IPS-18a (cell line): Measurements from ENCODE around the gene MYL10.
"Not testable (repeated sequence)": the region's sequence is repeated elsewhere in the genome, so short reads cannot be mapped to it uniquely, and the experiment has no call there.

Experiments used
- H3K27ac ChIP-seq: one replicate; pipeline ENCODE4 v1.5.1; 2013; ENCODE audit warnings: low read length
- H3K27me3 ChIP-seq: one replicate; pipeline ENCODE4 v1.6.1; 2013; ENCODE audit warnings: mild to moderate bottlenecking, low read length; ENCODE audit not compliant: control insufficient read depth, insufficient read depth
- H3K36me3 ChIP-seq: one replicate; pipeline ENCODE4 v1.6.1; 2013; ENCODE audit warnings: low read depth, low read length; ENCODE audit not compliant: control insufficient read depth
- H3K4me1 ChIP-seq: one replicate; pipeline ENCODE4 v1.6.1; 2013; ENCODE audit warnings: low read depth, low read length; ENCODE audit not compliant: control insufficient read depth
- H3K4me3 ChIP-seq: one replicate; pipeline ENCODE4 v1.5.1; 2013; ENCODE audit warnings: low read length
- H3K9ac ChIP-seq: one replicate; pipeline ENCODE4 v1.6.1; 2013; ENCODE audit warnings: mild to moderate bottlenecking, low read length, moderate library complexity
- H3K9me3 ChIP-seq: one replicate; pipeline ENCODE4 v1.6.1; 2013; ENCODE audit warnings: low read depth, low read length; ENCODE audit not compliant: control insufficient read depth

Gene MYL10

GRCh38 chr7:101650579-101651081 lies 21.5 kb upstream of the MYL10 start:
- Histone ChIP-seq H3K27ac (no peak overlapping the region), H3K4me1 (no peaks in the 10 kb centered on the region), H3K9ac (no peak overlapping the region), H3K4me3 (no peak overlapping the region), H3K27me3 (no peaks in the 10 kb centered on the region), H3K36me3 (no peaks in the 10 kb centered on the region), H3K9me3 (no peaks in the 10 kb centered on the region)

GRCh38 chr7:101647876-101648275 lies 18.8 kb upstream of the MYL10 start:
- H3K27ac ChIP-seq, H3K27me3 ChIP-seq, H3K9me3 ChIP-seq, H3K4me1 ChIP-seq, H3K4me3 ChIP-seq, H3K9ac ChIP-seq, H3K36me3 ChIP-seq: not testable (repeated sequence)

- no peak overlapping the region for H3K27ac ChIP-seq
- no peak overlapping the region for H3K9ac ChIP-seq
- H3K36me3 ChIP-seq, result no peaks in the 10 kb centered on the region
- no peaks in the 10 kb centered on the region for H3K9me3 ChIP-seq
- H3K4me1 ChIP-seq, result peaks cover 3% of the 10 kb centered on the region
- no peaks in the 10 kb centered on the region for H3K27me3 ChIP-seq
- H3K4me3 ChIP-seq, result no peak overlapping the region
Observed at GRCh38 chr7:101645951-101646350, 16.9 kb upstream of the MYL10 start.

- peaks cover 3% of the 10 kb centered on the region for H3K4me1 ChIP-seq
Observed at GRCh38 chr7:101644879-101645278, 15.8 kb upstream of the MYL10 start.

GRCh38 chr7:101639127-101639526 lies 10.0 kb upstream of the MYL10 start:
- H3K9me3 ChIP-seq, H3K27ac ChIP-seq, H3K4me1 ChIP-seq, H3K27me3 ChIP-seq, H3K36me3 ChIP-seq, H3K4me3 ChIP-seq, H3K9ac ChIP-seq: not testable (repeated sequence)

More at GRCh38 chr7:101644879-101645278, 15.8 kb upstream of the MYL10 start:
- no peaks in the 10 kb centered on the region for H3K36me3 ChIP-seq
- H3K27me3 ChIP-seq, result no peaks in the 10 kb centered on the region
- H3K9ac ChIP-seq, result no peak overlapping the region
- no peak overlapping the region for H3K4me3 ChIP-seq
- H3K9me3 ChIP-seq, result no peaks in the 10 kb centered on the region
- H3K27ac ChIP-seq, result no peak overlapping the region

GRCh38 chr7:101636822-101637623 lies 7.9 kb upstream of the MYL10 start:
- Histone ChIP-seq H3K4me1 (no peaks in the 10 kb centered on the region), H3K9ac (no peak overlapping the region), H3K36me3 (no peaks in the 10 kb centered on the region), H3K27ac (no peak overlapping the region), H3K4me3 (no peak overlapping the region), H3K27me3 (no peaks in the 10 kb centered on the region), H3K9me3 (no peaks in the 10 kb centered on the region)

- Histone ChIP-seq H3K36me3 (no peaks in the 10 kb centered on the region), H3K27ac (no peak overlapping the region), H3K9me3 (no peaks in the 10 kb centered on the region), H3K4me1 (no peaks in the 10 kb centered on the region), H3K27me3 (no peaks in the 10 kb centered on the region), H3K4me3 (no peak overlapping the region), H3K9ac (no peak overlapping the region)
Observed at GRCh38 chr7:101635484-101635883, 6.4 kb upstream of the MYL10 start.

GRCh38 chr7:101634196-101634717 lies 5.2 kb upstream of the MYL10 start:
- no peak overlapping the region for H3K9ac ChIP-seq
- no peaks in the 10 kb centered on the region for H3K4me1 ChIP-seq
- no peak overlapping the region for H3K27ac ChIP-seq
- H3K9me3 ChIP-seq, result no peaks in the 10 kb centered on the region
- no peaks in the 10 kb centered on the region for H3K27me3 ChIP-seq
- H3K4me3 ChIP-seq, result no peak overlapping the region
- no peaks in the 10 kb centered on the region for H3K36me3 ChIP-seq

GRCh38 chr7:101633511-101633910 lies 4.4 kb upstream of the MYL10 start:
- Histone ChIP-seq H3K27me3 (no peaks in the 10 kb centered on the region), H3K36me3 (no peaks in the 10 kb centered on the region), H3K4me1 (no peaks in the 10 kb centered on the region), H3K9ac (no peak overlapping the region), H3K4me3 (no peak overlapping the region), H3K9me3 (no peaks in the 10 kb centered on the region), H3K27ac (no peak overlapping the region)

GRCh38 chr7:101632641-101633040 lies 3.5 kb upstream of the MYL10 start:
- no peaks in the 10 kb centered on the region for H3K36me3 ChIP-seq
- no peaks in the 10 kb centered on the region for H3K27me3 ChIP-seq
- no peak overlapping the region for H3K27ac ChIP-seq
- no peaks in the 10 kb centered on the region for H3K4me1 ChIP-seq
- no peak overlapping the region for H3K9ac ChIP-seq
- H3K4me3 ChIP-seq, result no peak overlapping the region
- H3K9me3 ChIP-seq, result no peaks in the 10 kb centered on the region

GRCh38 chr7:101631224-101631714 lies 2.2 kb upstream of the MYL10 start:
- no peaks in the 10 kb centered on the region for H3K9me3 ChIP-seq
- no peaks in the 10 kb centered on the region for H3K36me3 ChIP-seq
- no peak overlapping the region for H3K4me3 ChIP-seq
- no peaks in the 10 kb centered on the region for H3K27me3 ChIP-seq
- H3K9ac ChIP-seq, result no peak overlapping the region
- H3K27ac ChIP-seq, result no peak overlapping the region
- peaks cover under 1% of the 10 kb centered on the region for H3K4me1 ChIP-seq

GRCh38 chr7:101630591-101630990 lies 1.5 kb upstream of the MYL10 start:
- Histone ChIP-seq H3K9me3 (no peaks in the 10 kb centered on the region), H3K4me3 (no peak overlapping the region), H3K36me3 (no peaks in the 10 kb centered on the region), H3K27me3 (no peaks in the 10 kb centered on the region), H3K4me1 (peaks cover 4% of the 10 kb centered on the region), H3K9ac (no peak overlapping the region), H3K27ac (no peak overlapping the region)
